ENCODE results near the gene RNF126.
"Not testable (repeated sequence)": the region's sequence is repeated elsewhere in the genome, so short reads cannot be mapped to it uniquely, and the experiment has no call there.

The RNF126 gene

GRCh38 chr19:629961-630714, 32.9 kb downstream of the RNF126 start:
- TF ChIP-seq SPI1 (IDR thresholded peaks at IDR 0.05; ENCODE audit: borderline replicate concordance, low read depth), result no peak
- no peak for TF ChIP-seq GABPA (IDR thresholded peaks at IDR 0.05; ENCODE audit: low read depth)
- TF ChIP-seq, protein P1, sequence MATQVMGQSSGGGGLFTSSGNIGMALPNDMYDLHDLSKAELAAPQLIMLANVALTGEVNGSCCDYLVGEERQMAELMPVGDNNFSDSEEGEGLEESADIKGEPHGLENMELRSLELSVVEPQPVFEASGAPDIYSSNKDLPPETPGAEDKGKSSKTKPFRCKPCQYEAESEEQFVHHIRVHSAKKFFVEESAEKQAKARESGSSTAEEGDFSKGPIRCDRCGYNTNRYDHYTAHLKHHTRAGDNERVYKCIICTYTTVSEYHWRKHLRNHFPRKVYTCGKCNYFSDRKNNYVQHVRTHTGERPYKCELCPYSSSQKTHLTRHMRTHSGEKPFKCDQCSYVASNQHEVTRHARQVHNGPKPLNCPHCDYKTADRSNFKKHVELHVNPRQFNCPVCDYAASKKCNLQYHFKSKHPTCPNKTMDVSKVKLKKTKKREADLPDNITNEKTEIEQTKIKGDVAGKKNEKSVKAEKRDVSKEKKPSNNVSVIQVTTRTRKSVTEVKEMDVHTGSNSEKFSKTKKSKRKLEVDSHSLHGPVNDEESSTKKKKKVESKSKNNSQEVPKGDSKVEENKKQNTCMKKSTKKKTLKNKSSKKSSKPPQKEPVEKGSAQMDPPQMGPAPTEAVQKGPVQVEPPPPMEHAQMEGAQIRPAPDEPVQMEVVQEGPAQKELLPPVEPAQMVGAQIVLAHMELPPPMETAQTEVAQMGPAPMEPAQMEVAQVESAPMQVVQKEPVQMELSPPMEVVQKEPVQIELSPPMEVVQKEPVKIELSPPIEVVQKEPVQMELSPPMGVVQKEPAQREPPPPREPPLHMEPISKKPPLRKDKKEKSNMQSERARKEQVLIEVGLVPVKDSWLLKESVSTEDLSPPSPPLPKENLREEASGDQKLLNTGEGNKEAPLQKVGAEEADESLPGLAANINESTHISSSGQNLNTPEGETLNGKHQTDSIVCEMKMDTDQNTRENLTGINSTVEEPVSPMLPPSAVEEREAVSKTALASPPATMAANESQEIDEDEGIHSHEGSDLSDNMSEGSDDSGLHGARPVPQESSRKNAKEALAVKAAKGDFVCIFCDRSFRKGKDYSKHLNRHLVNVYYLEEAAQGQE (IDR thresholded peaks at IDR 0.05; ENCODE audit: insufficient replicate concordance, low read depth), result no peak
- TF ChIP-seq POLR2AphosphoS5 (IDR thresholded peaks at IDR 0.05; ENCODE audit: low read depth), result no peak
- TF ChIP-seq, protein P2, sequence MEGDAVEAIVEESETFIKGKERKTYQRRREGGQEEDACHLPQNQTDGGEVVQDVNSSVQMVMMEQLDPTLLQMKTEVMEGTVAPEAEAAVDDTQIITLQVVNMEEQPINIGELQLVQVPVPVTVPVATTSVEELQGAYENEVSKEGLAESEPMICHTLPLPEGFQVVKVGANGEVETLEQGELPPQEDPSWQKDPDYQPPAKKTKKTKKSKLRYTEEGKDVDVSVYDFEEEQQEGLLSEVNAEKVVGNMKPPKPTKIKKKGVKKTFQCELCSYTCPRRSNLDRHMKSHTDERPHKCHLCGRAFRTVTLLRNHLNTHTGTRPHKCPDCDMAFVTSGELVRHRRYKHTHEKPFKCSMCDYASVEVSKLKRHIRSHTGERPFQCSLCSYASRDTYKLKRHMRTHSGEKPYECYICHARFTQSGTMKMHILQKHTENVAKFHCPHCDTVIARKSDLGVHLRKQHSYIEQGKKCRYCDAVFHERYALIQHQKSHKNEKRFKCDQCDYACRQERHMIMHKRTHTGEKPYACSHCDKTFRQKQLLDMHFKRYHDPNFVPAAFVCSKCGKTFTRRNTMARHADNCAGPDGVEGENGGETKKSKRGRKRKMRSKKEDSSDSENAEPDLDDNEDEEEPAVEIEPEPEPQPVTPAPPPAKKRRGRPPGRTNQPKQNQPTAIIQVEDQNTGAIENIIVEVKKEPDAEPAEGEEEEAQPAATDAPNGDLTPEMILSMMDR (IDR thresholded peaks at IDR 0.05; ENCODE audit: insufficient read depth, low read length), result no peak

DNA sequence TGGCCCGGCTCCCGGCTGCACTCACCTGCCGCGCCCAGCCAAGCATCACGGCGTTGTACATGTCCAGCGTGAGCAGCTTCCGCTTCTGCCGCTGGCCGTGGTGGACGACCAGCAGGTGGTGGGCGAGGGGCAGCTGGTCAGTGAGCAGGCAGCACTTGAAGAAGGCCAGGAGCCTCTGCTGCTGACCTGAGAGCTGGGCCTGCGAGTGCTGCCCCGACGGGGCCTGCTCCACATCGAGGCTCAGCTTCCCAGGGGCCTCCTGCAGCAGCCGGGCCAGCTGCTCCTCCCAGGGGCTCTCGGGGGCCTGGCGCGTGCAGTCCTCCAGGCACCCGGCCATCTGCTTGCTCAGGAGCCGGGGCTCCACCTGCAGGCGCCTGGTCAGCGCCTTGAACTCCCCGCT, 33.5 kb downstream of the RNF126 start:
- DNase-seq (ENCODE audit: low read depth in 1 of 2, low spot score in 1 of 2); H3K4me3 ChIP-seq (replicated peaks; ENCODE audit: insufficient read depth, low read length); H3K27ac ChIP-seq (replicated peaks); H3K27me3 ChIP-seq (ENCODE audit: insufficient read depth, poor library complexity, severe bottlenecking): not testable (repeated sequence)

More at GRCh38 chr19:629961-630714, 32.9 kb downstream of the RNF126 start:
- H3K4me3 ChIP-seq (replicated peaks; ENCODE audit: insufficient read depth, low read length), result no peak overlapping the region
- no peak for DNase-seq (ENCODE audit: low read depth in 1 of 2, low spot score in 1 of 2)
- no peaks in the 10 kb centered on the region for H3K27me3 ChIP-seq (ENCODE audit: insufficient read depth, poor library complexity, severe bottlenecking)
- H3K27ac ChIP-seq (replicated peaks), result no peak overlapping the region

GRCh38 chr19:628168-628567, 34.8 kb downstream of the RNF126 start:
- no peak for TF ChIP-seq GABPA (IDR thresholded peaks at IDR 0.05; ENCODE audit: low read depth)
- no peak for TF ChIP-seq POLR2AphosphoS5 (IDR thresholded peaks at IDR 0.05; ENCODE audit: low read depth)
- TF ChIP-seq, protein P2 (IDR thresholded peaks at IDR 0.05; ENCODE audit: insufficient read depth, low read length), result no peak
- TF ChIP-seq, protein P1 (IDR thresholded peaks at IDR 0.05; ENCODE audit: insufficient replicate concordance, low read depth), result no peak
- TF ChIP-seq SPI1 (IDR thresholded peaks at IDR 0.05; ENCODE audit: borderline replicate concordance, low read depth), result no peak
- no peaks in the 10 kb centered on the region for H3K27me3 ChIP-seq (ENCODE audit: insufficient read depth, poor library complexity, severe bottlenecking)
- no peak for DNase-seq (ENCODE audit: low read depth in 1 of 2, low spot score in 1 of 2)
- no peak overlapping the region for H3K4me3 ChIP-seq (replicated peaks; ENCODE audit: insufficient read depth, low read length)
- no peak overlapping the region for H3K27ac ChIP-seq (replicated peaks)

DNA sequence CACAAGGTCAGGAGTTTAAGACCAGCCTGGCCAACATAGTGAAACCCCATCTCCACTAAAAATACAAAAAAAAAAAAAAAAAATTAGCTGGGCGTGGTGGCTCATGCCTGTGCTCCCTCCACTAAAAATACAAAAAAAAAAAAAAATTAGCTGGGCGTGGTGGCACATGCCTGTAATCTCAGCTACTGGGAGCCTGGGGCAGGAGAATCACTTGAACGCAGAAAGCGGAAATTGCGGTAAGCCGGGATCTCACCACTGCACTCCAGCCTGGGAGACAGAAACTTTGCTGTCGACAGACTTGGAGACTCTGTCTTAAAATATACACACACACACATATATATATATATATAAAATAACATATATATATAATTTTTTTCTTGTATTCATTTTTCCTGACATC, 36.4 kb downstream of the RNF126 start:
- not testable (repeated sequence) for H3K27me3 ChIP-seq (ENCODE audit: insufficient read depth, poor library complexity, severe bottlenecking); H3K4me3 ChIP-seq (replicated peaks; ENCODE audit: insufficient read depth, low read length); DNase-seq (ENCODE audit: low read depth in 1 of 2, low spot score in 1 of 2); H3K27ac ChIP-seq (replicated peaks)

DNA sequence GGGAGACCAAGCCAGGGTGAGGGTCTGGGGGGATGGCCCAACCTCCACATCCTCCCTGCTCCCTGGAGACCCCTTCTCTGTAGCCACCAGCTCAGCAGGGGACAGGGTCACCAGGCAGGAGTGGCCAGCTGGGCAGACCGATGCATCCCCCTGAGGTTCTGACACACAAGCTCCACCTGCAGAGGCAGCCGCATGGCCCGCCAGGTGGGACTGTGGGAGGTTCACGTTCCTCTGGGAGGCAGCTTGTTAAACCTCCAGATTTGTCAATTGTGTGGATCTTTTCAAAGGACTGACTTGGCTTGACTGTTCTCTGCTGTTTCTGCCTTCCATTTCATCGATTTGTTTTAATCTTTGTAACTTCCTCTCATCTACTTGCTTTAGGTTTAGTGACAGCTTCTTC, 37.8 kb downstream of the RNF126 start:
- Histone ChIP-seq H3K27me3 (ENCODE audit: insufficient read depth, poor library complexity, severe bottlenecking) (no peaks in the 10 kb centered on the region), H3K27ac (replicated peaks) (no peak overlapping the region), H3K4me3 (replicated peaks; ENCODE audit: insufficient read depth, low read length) (no peak overlapping the region)
- no peak for DNase-seq (ENCODE audit: low read depth in 1 of 2, low spot score in 1 of 2)
- no peak for TF ChIP-seq SPI1 (IDR thresholded peaks at IDR 0.05; ENCODE audit: borderline replicate concordance, low read depth)
- TF ChIP-seq POLR2AphosphoS5 (IDR thresholded peaks at IDR 0.05; ENCODE audit: low read depth), result no peak
- no peak for TF ChIP-seq GABPA (IDR thresholded peaks at IDR 0.05; ENCODE audit: low read depth)
- TF ChIP-seq, protein P2 (IDR thresholded peaks at IDR 0.05; ENCODE audit: insufficient read depth, low read length), result no peak
- TF ChIP-seq, protein P1 (IDR thresholded peaks at IDR 0.05; ENCODE audit: insufficient replicate concordance, low read depth), result no peak

All from HL-60 (cell line).